GM12891 (cell line): ENCODE data around the gene NISCH.

ENCODE experiments used
- DNase-seq: peaks from one replicate; pipeline ENCODE4 v3.0.0; 2011; ENCODE audit warnings: low spot score; ENCODE audit not compliant: insufficient read length
- FAIRE-seq: peaks from 2 replicates; lab custom pipeline; 2011; peaks lifted over from hg19 to GRCh38; lab: Jason Lieb, UNC
- PAX5 ChIP-seq: IDR thresholded peaks from 2 replicates; pipeline ENCODE4 v1.6.1; 2011; ENCODE audit warnings: low read length, moderate library complexity, mild to moderate bottlenecking; ENCODE audit not compliant: insufficient read depth, severe bottlenecking
- POLR2A ChIP-seq: IDR thresholded peaks from 2 replicates; pipeline ENCODE4 v1.6.1; 2011; ENCODE audit warnings: low read depth, low read length, control low read depth
- POLR2AphosphoS5 ChIP-seq: IDR thresholded peaks from 2 replicates; pipeline ENCODE4 v1.6.1; 2011; ENCODE audit warnings: low read depth, low read length, control low read depth
- POU2F2 ChIP-seq: IDR thresholded peaks from 2 replicates; pipeline ENCODE4 v1.6.1; 2011; ENCODE audit warnings: low read depth, mild to moderate bottlenecking, control low read depth, low read length, moderate library complexity
- SPI1 ChIP-seq: IDR thresholded peaks from 2 replicates; pipeline ENCODE4 v1.6.1; 2011; ENCODE audit warnings: low read depth, low read length, control low read depth
- TAF1 ChIP-seq: IDR thresholded peaks from 2 replicates; pipeline ENCODE4 v1.6.1; 2011; ENCODE audit warnings: low read depth, low read length, control low read depth

The NISCH gene

GRCh38 chr3:52529376-52530333, 74.3 kb downstream of the NISCH start:
- DNase-seq (no peak), FAIRE-seq (no peak)
- TF ChIP-seq SPI1 (no peak), POLR2A (no peak), TAF1 (no peak), POLR2AphosphoS5 (no peak), PAX5 (no peak), POU2F2 (no peak)

GRCh38 chr3:52530918-52531826, 75.8 kb downstream of the NISCH start:
- FAIRE-seq = peak; percentile 56
- DNase-seq = no peak
- TF ChIP-seq POU2F2 = no peak
- no peak for TF ChIP-seq TAF1

GRCh38 chr3:52531860-52532516, 76.6 kb downstream of the NISCH start:
- FAIRE-seq (no peak), DNase-seq (no peak)
- TF ChIP-seq TAF1 (no peak), POU2F2 (no peak), POLR2AphosphoS5 (no peak), PAX5 (no peak), SPI1 (no peak), POLR2A (no peak)

GRCh38 chr3:52532517-52532837, 77.1 kb downstream of the NISCH start:
- TF ChIP-seq PAX5 (no peak), TAF1 (no peak), SPI1 (no peak), POLR2A (no peak), POLR2AphosphoS5 (no peak), POU2F2 (no peak)
- peak; percentile 83 for FAIRE-seq
- DNase-seq = peak; percentile 60

GRCh38 chr3:52532838-52533622, 77.6 kb downstream of the NISCH start:
- DNase-seq = peak; percentile 57
- no peak for TF ChIP-seq SPI1
- no peak for TF ChIP-seq POLR2AphosphoS5
- TF ChIP-seq PAX5 = no peak
- no peak for TF ChIP-seq TAF1
- TF ChIP-seq POLR2A = no peak
- no peak for TF ChIP-seq POU2F2
- no peak for FAIRE-seq

GRCh38 chr3:52533623-52534280, 78.3 kb downstream of the NISCH start, which contains the start of gene NT5DC2:
NT5DC2 (minus strand) TSS chr3:52533857; CDS start chr3:52533737, 120 bp downstream.
- TF ChIP-seq POLR2AphosphoS5 = no peak
- TF ChIP-seq SPI1 = no peak
- TF ChIP-seq TAF1 = no peak
- no peak for TF ChIP-seq POLR2A
- no peak for TF ChIP-seq PAX5
- TF ChIP-seq POU2F2 = no peak
- FAIRE-seq (peak; percentile 83), DNase-seq (peak; percentile 93)

- no peak for TF ChIP-seq POLR2AphosphoS5
- TF ChIP-seq PAX5 = no peak
- no peak for TF ChIP-seq POLR2A
- TF ChIP-seq TAF1 = no peak
- TF ChIP-seq SPI1 = no peak
- TF ChIP-seq POU2F2 = no peak
- FAIRE-seq (peak; percentile 43), DNase-seq (no peak)
Measured at GRCh38 chr3:52534281-52535183, 79.1 kb downstream of the NISCH start.

- peak; percentile 52 for FAIRE-seq
- no peak for DNase-seq
- TF ChIP-seq PAX5 (no peak), TAF1 (no peak), POU2F2 (no peak), POLR2A (no peak), SPI1 (no peak), POLR2AphosphoS5 (no peak)
Measured at GRCh38 chr3:52535411-52536111, 80.2 kb downstream of the NISCH start.
